Measurements from ENCODE around the gene ITGA2.

ITGA2 gene

DNA sequence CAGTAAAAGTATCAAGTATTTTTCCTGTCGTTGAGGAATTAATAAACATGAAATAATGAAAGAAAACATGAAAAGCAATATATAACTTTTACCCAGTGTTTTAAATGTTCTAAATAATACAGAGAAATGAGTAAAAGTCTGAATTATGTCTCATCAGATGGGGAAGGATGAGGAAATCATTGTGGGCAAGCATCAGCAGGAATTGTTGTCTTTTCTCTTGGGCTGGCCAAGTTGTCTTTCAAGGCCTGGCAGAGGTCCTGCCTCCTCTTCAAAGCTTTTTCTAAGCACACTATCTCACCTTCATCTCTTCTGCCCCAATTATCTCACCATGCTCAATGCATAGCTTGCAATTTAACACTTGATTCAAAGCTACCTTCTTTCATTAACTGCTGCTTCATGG is 78.5 kb downstream of the ITGA2 start:
- Histone ChIP-seq H3K27ac (replicated peaks) (no peak overlapping the region), H3K27me3 (ENCODE audit: insufficient read depth, poor library complexity, severe bottlenecking) (no peaks in the 10 kb centered on the region), H3K4me3 (replicated peaks; ENCODE audit: insufficient read depth, low read length) (no peak overlapping the region)
- TF ChIP-seq SPI1 (IDR thresholded peaks at IDR 0.05; ENCODE audit: borderline replicate concordance, low read depth): no peak
- TF ChIP-seq, protein P1, sequence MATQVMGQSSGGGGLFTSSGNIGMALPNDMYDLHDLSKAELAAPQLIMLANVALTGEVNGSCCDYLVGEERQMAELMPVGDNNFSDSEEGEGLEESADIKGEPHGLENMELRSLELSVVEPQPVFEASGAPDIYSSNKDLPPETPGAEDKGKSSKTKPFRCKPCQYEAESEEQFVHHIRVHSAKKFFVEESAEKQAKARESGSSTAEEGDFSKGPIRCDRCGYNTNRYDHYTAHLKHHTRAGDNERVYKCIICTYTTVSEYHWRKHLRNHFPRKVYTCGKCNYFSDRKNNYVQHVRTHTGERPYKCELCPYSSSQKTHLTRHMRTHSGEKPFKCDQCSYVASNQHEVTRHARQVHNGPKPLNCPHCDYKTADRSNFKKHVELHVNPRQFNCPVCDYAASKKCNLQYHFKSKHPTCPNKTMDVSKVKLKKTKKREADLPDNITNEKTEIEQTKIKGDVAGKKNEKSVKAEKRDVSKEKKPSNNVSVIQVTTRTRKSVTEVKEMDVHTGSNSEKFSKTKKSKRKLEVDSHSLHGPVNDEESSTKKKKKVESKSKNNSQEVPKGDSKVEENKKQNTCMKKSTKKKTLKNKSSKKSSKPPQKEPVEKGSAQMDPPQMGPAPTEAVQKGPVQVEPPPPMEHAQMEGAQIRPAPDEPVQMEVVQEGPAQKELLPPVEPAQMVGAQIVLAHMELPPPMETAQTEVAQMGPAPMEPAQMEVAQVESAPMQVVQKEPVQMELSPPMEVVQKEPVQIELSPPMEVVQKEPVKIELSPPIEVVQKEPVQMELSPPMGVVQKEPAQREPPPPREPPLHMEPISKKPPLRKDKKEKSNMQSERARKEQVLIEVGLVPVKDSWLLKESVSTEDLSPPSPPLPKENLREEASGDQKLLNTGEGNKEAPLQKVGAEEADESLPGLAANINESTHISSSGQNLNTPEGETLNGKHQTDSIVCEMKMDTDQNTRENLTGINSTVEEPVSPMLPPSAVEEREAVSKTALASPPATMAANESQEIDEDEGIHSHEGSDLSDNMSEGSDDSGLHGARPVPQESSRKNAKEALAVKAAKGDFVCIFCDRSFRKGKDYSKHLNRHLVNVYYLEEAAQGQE (IDR thresholded peaks at IDR 0.05; ENCODE audit: insufficient replicate concordance, low read depth): no peak
- no peak for TF ChIP-seq POLR2AphosphoS5 (IDR thresholded peaks at IDR 0.05; ENCODE audit: low read depth)
- TF ChIP-seq, protein P2, sequence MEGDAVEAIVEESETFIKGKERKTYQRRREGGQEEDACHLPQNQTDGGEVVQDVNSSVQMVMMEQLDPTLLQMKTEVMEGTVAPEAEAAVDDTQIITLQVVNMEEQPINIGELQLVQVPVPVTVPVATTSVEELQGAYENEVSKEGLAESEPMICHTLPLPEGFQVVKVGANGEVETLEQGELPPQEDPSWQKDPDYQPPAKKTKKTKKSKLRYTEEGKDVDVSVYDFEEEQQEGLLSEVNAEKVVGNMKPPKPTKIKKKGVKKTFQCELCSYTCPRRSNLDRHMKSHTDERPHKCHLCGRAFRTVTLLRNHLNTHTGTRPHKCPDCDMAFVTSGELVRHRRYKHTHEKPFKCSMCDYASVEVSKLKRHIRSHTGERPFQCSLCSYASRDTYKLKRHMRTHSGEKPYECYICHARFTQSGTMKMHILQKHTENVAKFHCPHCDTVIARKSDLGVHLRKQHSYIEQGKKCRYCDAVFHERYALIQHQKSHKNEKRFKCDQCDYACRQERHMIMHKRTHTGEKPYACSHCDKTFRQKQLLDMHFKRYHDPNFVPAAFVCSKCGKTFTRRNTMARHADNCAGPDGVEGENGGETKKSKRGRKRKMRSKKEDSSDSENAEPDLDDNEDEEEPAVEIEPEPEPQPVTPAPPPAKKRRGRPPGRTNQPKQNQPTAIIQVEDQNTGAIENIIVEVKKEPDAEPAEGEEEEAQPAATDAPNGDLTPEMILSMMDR (IDR thresholded peaks at IDR 0.05; ENCODE audit: insufficient read depth, low read length): no peak
- no peak for TF ChIP-seq GABPA (IDR thresholded peaks at IDR 0.05; ENCODE audit: low read depth)
- no peak for DNase-seq (ENCODE audit: low read depth in 1 of 2, low spot score in 1 of 2)

DNA sequence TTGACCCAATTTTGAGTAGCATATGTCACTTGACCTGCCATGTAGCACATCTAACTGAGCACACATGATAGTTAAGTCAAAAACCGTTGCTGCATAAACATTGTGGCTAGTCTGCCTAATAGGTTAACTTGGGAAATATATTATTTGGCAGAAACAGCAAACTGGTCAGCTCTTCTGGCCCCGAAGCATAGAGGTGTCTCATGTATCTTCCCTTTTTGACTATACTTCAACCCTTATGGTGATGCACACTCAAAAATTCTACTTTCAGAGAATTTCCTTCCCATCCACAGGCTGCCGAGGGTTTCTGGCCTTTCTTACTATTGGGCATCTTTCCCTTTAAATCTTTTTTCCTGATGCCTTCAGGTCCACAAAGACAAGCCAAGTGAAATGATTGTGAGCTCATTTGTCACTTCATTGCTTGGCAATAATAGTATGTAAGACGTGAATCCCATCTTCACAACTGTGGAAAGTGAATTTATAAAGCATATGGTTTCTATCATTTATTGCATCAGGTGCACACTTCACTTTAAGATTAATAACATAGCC is 79.2 kb downstream of the ITGA2 start:
- Histone ChIP-seq H3K27ac (replicated peaks) (no peak overlapping the region), H3K4me3 (replicated peaks; ENCODE audit: insufficient read depth, low read length) (no peak overlapping the region), H3K27me3 (ENCODE audit: insufficient read depth, poor library complexity, severe bottlenecking) (no peaks in the 10 kb centered on the region)
- DNase-seq (ENCODE audit: low read depth in 1 of 2, low spot score in 1 of 2): no peak
- TF ChIP-seq, protein P2 (IDR thresholded peaks at IDR 0.05; ENCODE audit: insufficient read depth, low read length): no peak
- TF ChIP-seq POLR2AphosphoS5 (IDR thresholded peaks at IDR 0.05; ENCODE audit: low read depth) (no peak), SPI1 (IDR thresholded peaks at IDR 0.05; ENCODE audit: borderline replicate concordance, low read depth) (no peak), GABPA (IDR thresholded peaks at IDR 0.05; ENCODE audit: low read depth) (no peak)
- TF ChIP-seq, protein P1 (IDR thresholded peaks at IDR 0.05; ENCODE audit: insufficient replicate concordance, low read depth): no peak

DNA sequence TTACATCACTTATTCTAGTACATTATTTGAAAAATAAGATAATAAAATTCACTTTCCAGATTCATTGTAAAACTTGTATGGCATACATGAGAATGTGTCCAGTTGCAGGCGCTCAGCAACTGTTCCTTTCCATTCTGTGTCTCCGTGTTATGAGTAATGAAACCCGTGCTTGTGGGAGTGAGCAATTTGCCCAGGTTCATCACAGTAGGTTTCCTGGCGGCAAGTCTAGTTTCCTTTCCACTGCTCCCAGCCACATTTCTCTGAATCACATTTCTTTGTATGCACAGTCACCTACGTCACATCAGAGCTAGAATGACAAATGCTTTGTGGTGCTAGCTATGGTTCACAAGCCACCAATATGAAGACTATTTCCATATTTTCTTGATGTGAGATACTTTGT is 80.5 kb downstream of the ITGA2 start:
- TF ChIP-seq SPI1 (IDR thresholded peaks at IDR 0.05; ENCODE audit: borderline replicate concordance, low read depth): no peak
- no peak for TF ChIP-seq POLR2AphosphoS5 (IDR thresholded peaks at IDR 0.05; ENCODE audit: low read depth)
- no peak for TF ChIP-seq GABPA (IDR thresholded peaks at IDR 0.05; ENCODE audit: low read depth)
- TF ChIP-seq, protein P1 (IDR thresholded peaks at IDR 0.05; ENCODE audit: insufficient replicate concordance, low read depth): no peak
- TF ChIP-seq, protein P2 (IDR thresholded peaks at IDR 0.05; ENCODE audit: insufficient read depth, low read length): no peak
- Histone ChIP-seq H3K27me3 (ENCODE audit: insufficient read depth, poor library complexity, severe bottlenecking) (peaks cover 2% of the 10 kb centered on the region), H3K4me3 (replicated peaks; ENCODE audit: insufficient read depth, low read length) (no peak overlapping the region), H3K27ac (replicated peaks) (no peak overlapping the region)
- no peak for DNase-seq (ENCODE audit: low read depth in 1 of 2, low spot score in 1 of 2)
